GM11168 (cell line): Measurements from ENCODE around the gene NEURL2.

ENCODE experiments used
- in situ Hi-C: fragments of 300-500 bp; cut with MboI; formaldehyde crosslinking; loops from one replicate; pipeline ENCODE4 v1.12.0; 2022; ENCODE audit warnings: low sequenced_read_pairs; ENCODE audit not compliant: unreplicated experiment

The NEURL2 gene

GRCh38 chr20:45850238-45850637 lies 40.8 kb downstream of the NEURL2 start:
- in situ Hi-C loops = no loop called here

- in situ Hi-C loops = no loop called here
These were observed 41.9 kb downstream of the NEURL2 start for GRCh38 chr20:45848969-45849582.

GRCh38 chr20:45848421-45848820 lies 42.6 kb downstream of the NEURL2 start:
- in situ Hi-C loops = no loop called here

- in situ Hi-C loops = no loop called here
These were observed 45.6 kb downstream of the NEURL2 start for GRCh38 chr20:45845452-45845851.

GRCh38 chr20:45843506-45843905 lies 47.5 kb downstream of the NEURL2 start:
- in situ Hi-C loops = no loop called here

GRCh38 chr20:45842169-45842812 lies 48.7 kb downstream of the NEURL2 start:
- in situ Hi-C loops = no loop called here

- in situ Hi-C loops = no loop called here
These were observed 49.4 kb downstream of the NEURL2 start for GRCh38 chr20:45841407-45842129.

- in situ Hi-C loops = no loop called here
These were observed 50.3 kb downstream of the NEURL2 start for GRCh38 chr20:45840700-45841198.
